K562 (cell line): ENCODE results near the gene MLKL. TPM values are rescaled to one million over a fixed set of nuclear protein-coding genes. Genes with fewer than 3 reads are reported as not detected.

Experiments
- BDP1 ChIP-seq: IDR thresholded peaks from 3 replicates; pipeline ENCODE4 v1.6.1; 2011; ENCODE audit not compliant: insufficient read length, insufficient read depth
- ELF1 ChIP-seq: fragments of 200-800 bp; sonication (Bioruptor generic); IDR thresholded peaks from 2 replicates; pipeline ENCODE4 v1.6.1; 2016; ENCODE audit warnings: missing genetic modification characterization, missing compliant biosample characterization
- MYBL2 ChIP-seq, 2 experiments: fragments of 450-650 bp in 1 of 2; sonication (generic) in 1 of 2; formaldehyde crosslinking in 1 of 2; IDR thresholded peaks; 2 replicates each; pipeline versions ENCODE4 v1.6.1 to v1.8.1; 2017 to 2022; ENCODE audit warnings: borderline replicate concordance in 1 of 2, inconsistent platforms in 1 of 2, low read depth in 1 of 2, mild to moderate bottlenecking in 1 of 2, missing genetic modification reagents in 1 of 2, moderate library complexity in 1 of 2
- NFYB ChIP-seq: IDR thresholded peaks from 2 replicates; pipeline ENCODE4 v1.6.1; 2011; ENCODE audit warnings: mild to moderate bottlenecking, moderate library complexity; ENCODE audit not compliant: insufficient read length; ENCODE audit errors: extremely low read depth
- PML ChIP-seq: IDR thresholded peaks from 2 replicates; pipeline ENCODE4 v1.6.1; 2012; ENCODE audit warnings: low read length, inconsistent platforms
- POLR2H ChIP-seq: IDR thresholded peaks from 2 replicates; pipeline ENCODE4 v1.6.1; 2016; ENCODE audit warnings: missing genetic modification characterization, low read depth, mild to moderate bottlenecking, control low read depth, missing compliant biosample characterization, moderate library complexity
- SMARCC2 ChIP-seq: fragments of 450-650 bp; IDR thresholded peaks from 2 replicates; pipeline ENCODE4 v1.6.1; 2017; ENCODE audit warnings: antibody characterized with exemption, moderate library complexity, mild to moderate bottlenecking, low read depth
- YBX1 ChIP-seq: fragments of 450-650 bp; IDR thresholded peaks from 2 replicates; pipeline ENCODE4 v1.7.1; 2016; ENCODE audit warnings: mild to moderate bottlenecking
- ZNF274 ChIP-seq: IDR thresholded peaks from 2 replicates; pipeline ENCODE4 v1.6.1; 2011; ENCODE audit warnings: low read depth, mild to moderate bottlenecking, low read length, moderate library complexity, borderline replicate concordance
- polyA plus RNA-seq, 8 experiments: library from polyadenylated mRNA; depleted of rRNA in 4 of 8; stranded (reverse) in 5 of 8; unstranded in 3 of 8; fragments of >200 nt; fragmentation: Nextera tagmentation in 2 of 8; fragmentation: Illumina TruSeq in 1 of 8; extraction: Ambion mirVana in 2 of 8; extraction: Trizol in 1 of 8; gene quantifications; 2 replicates each; pipeline versions ENCODE4 v1.2.1 to v1.2.3, GENCODE V29; 2011 to 2014; ENCODE audit warnings: inconsistent platforms in 1 of 8, missing spikeins in 1 of 8
- total RNA-seq, 7 experiments: library from RNA; depleted of rRNA in 6 of 7; stranded (reverse); fragments of >200 nt in 6 of 7; fragmentation: Illumina TruSeq in 2 of 7; extraction: Trizol in 2 of 7; gene quantifications; 2 replicates each; pipeline versions ENCODE4 v1.2.1 to v1.2.3, GENCODE V29; 2011 to 2021; ENCODE audit warnings: low replicate concordance in 1 of 7
- TF ChIP-seq, protein P1 (sequence below), 2 experiments: fragments of 450-650 bp; IDR thresholded peaks; 2 replicates each; pipeline ENCODE4 v1.6.1; 2018; ENCODE audit warnings: mild to moderate bottlenecking in 2 of 2, low read depth in 1 of 2; ENCODE audit not compliant: partially characterized antibody in 2 of 2
- TF ChIP-seq, protein P2 (sequence below): IDR thresholded peaks from 2 replicates; pipeline ENCODE4 v1.6.1; 2014; ENCODE audit warnings: antibody characterized with exemption
- TF ChIP-seq, protein P3 (sequence below): sonication (generic); formaldehyde crosslinking; IDR thresholded peaks from 2 replicates; pipeline ENCODE4 v1.8.0; 2023; ENCODE audit warnings: missing genetic modification reagents, mild to moderate bottlenecking, borderline replicate concordance
- TF ChIP-seq, protein P4 (sequence below): fragments of 450-650 bp; IDR thresholded peaks from 2 replicates; pipeline ENCODE4 v1.6.1; 2016; ENCODE audit warnings: antibody characterized with exemption

Gene MLKL
- total and polyA plus RNA-seq, 9 of the 15 experiments (the other 6 are each of a cell fraction or from before 2014, with no cell fraction given): 1.6 to 6.1 (median 4.8) TPM

DNA sequence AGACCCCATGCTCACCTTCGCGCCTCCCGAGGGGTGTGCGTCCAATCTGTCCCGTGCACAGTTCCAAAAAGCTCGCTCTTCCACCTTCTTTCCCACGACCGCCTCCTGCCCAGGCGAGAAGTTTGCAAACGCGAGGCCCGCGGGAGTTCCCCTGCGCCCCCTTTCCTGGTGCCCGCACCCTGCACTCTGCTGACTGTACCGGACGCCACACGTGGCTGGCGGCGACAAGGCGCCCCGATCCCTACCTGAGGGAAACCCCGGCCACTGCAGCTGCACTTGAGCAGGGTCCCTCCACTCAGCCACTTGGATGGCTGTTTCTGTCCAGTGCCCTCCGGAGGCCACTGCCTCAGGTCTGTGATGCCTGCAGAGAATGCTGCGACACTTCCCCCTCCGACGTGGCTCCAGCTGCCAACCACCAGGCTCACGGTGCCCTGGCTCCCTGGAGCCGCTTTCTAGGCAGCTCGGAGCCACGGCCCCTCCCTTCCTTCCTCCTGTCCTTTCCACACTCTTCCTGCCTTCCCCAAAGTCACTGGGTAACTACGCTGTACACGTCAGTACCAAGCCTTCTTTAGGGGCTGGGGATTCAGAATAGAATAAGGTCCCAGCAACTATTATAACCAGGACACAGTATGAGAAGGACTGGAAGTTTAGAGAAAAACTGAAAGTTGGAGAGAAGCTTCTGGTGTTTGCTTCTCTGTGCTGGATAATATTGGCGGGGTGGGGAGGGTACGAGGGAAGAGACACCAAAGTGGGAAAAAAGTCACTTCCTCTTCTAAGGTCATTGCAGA is at the start of gene MLKL (continued):
- TF ChIP-seq BDP1: no peak
- no peak for TF ChIP-seq SMARCC2
- no peak for TF ChIP-seq MYBL2 (IDR thresholded peaks at IDR 0.05; ENCODE audit: low read depth)
- TF ChIP-seq MYBL2 (CRISPR knock-in tag; IDR thresholded peaks at IDR 0.05; ENCODE audit: borderline replicate concordance): no peak
- peak; percentile 75; the same call in 1 of the 2 replicates for TF ChIP-seq POLR2H
- TF ChIP-seq, protein P1, sequence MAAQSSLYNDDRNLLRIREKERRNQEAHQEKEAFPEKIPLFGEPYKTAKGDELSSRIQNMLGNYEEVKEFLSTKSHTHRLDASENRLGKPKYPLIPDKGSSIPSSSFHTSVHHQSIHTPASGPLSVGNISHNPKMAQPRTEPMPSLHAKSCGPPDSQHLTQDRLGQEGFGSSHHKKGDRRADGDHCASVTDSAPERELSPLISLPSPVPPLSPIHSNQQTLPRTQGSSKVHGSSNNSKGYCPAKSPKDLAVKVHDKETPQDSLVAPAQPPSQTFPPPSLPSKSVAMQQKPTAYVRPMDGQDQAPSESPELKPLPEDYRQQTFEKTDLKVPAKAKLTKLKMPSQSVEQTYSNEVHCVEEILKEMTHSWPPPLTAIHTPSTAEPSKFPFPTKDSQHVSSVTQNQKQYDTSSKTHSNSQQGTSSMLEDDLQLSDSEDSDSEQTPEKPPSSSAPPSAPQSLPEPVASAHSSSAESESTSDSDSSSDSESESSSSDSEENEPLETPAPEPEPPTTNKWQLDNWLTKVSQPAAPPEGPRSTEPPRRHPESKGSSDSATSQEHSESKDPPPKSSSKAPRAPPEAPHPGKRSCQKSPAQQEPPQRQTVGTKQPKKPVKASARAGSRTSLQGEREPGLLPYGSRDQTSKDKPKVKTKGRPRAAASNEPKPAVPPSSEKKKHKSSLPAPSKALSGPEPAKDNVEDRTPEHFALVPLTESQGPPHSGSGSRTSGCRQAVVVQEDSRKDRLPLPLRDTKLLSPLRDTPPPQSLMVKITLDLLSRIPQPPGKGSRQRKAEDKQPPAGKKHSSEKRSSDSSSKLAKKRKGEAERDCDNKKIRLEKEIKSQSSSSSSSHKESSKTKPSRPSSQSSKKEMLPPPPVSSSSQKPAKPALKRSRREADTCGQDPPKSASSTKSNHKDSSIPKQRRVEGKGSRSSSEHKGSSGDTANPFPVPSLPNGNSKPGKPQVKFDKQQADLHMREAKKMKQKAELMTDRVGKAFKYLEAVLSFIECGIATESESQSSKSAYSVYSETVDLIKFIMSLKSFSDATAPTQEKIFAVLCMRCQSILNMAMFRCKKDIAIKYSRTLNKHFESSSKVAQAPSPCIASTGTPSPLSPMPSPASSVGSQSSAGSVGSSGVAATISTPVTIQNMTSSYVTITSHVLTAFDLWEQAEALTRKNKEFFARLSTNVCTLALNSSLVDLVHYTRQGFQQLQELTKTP (IDR thresholded peaks at IDR 0.05; ENCODE audit: low read depth in 1 of 2, partially characterized antibody in 2 of 2): peak in 1 of 2 experiments; percentile 14
- no peak for TF ChIP-seq YBX1
- TF ChIP-seq, protein P2, sequence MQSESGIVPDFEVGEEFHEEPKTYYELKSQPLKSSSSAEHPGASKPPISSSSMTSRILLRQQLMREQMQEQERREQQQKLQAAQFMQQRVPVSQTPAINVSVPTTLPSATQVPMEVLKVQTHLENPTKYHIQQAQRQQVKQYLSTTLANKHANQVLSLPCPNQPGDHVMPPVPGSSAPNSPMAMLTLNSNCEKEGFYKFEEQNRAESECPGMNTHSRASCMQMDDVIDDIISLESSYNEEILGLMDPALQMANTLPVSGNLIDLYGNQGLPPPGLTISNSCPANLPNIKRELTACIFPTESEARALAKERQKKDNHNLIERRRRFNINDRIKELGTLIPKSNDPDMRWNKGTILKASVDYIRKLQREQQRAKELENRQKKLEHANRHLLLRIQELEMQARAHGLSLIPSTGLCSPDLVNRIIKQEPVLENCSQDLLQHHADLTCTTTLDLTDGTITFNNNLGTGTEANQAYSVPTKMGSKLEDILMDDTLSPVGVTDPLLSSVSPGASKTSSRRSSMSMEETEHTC: no peak
- TF ChIP-seq ZNF274: no peak
- TF ChIP-seq PML: peak; percentile 36; the same call in 1 of the 2 replicates
- no peak for TF ChIP-seq NFYB
- TF ChIP-seq, protein P3, sequence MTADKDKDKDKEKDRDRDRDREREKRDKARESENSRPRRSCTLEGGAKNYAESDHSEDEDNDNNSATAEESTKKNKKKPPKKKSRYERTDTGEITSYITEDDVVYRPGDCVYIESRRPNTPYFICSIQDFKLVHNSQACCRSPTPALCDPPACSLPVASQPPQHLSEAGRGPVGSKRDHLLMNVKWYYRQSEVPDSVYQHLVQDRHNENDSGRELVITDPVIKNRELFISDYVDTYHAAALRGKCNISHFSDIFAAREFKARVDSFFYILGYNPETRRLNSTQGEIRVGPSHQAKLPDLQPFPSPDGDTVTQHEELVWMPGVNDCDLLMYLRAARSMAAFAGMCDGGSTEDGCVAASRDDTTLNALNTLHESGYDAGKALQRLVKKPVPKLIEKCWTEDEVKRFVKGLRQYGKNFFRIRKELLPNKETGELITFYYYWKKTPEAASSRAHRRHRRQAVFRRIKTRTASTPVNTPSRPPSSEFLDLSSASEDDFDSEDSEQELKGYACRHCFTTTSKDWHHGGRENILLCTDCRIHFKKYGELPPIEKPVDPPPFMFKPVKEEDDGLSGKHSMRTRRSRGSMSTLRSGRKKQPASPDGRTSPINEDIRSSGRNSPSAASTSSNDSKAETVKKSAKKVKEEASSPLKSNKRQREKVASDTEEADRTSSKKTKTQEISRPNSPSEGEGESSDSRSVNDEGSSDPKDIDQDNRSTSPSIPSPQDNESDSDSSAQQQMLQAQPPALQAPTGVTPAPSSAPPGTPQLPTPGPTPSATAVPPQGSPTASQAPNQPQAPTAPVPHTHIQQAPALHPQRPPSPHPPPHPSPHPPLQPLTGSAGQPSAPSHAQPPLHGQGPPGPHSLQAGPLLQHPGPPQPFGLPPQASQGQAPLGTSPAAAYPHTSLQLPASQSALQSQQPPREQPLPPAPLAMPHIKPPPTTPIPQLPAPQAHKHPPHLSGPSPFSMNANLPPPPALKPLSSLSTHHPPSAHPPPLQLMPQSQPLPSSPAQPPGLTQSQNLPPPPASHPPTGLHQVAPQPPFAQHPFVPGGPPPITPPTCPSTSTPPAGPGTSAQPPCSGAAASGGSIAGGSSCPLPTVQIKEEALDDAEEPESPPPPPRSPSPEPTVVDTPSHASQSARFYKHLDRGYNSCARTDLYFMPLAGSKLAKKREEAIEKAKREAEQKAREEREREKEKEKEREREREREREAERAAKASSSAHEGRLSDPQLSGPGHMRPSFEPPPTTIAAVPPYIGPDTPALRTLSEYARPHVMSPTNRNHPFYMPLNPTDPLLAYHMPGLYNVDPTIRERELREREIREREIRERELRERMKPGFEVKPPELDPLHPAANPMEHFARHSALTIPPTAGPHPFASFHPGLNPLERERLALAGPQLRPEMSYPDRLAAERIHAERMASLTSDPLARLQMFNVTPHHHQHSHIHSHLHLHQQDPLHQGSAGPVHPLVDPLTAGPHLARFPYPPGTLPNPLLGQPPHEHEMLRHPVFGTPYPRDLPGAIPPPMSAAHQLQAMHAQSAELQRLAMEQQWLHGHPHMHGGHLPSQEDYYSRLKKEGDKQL: no peak
- TF ChIP-seq ELF1 (tag): 0 out of 2 replicates have a peak, but pooled peaks have one; percentile 44
- TF ChIP-seq, protein P4, sequence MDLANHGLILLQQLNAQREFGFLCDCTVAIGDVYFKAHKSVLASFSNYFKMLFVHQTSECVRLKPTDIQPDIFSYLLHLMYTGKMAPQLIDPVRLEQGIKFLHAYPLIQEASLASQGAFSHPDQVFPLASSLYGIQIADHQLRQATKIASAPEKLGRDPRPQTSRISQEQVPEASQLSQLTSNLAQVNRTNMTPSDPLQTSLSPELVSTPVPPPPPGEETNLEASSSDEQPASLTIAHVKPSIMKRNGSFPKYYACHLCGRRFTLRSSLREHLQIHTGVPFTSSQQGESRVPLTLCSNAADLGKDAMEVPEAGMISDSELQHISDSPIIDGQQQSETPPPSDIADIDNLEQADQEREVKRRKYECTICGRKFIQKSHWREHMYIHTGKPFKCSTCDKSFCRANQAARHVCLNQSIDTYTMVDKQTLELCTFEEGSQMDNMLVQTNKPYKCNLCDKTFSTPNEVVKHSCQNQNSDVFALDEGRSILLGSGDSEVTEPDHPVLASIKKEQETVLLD: no peak
